ACC112 (cell line): Measurements from ENCODE around the gene HAND2.

Experiments used
- H2AFZ ChIP-seq: fragments of 200-600 bp; sonication (generic); one replicate; pipeline ENCODE4 v1.6.0; 2017; ENCODE audit warnings: antibody characterized with exemption, low read length; ENCODE audit not compliant: unreplicated experiment
- H3K27ac ChIP-seq: fragments of 200-600 bp; sonication (generic); 2 replicates; pipeline ENCODE4 v1.5.1; 2014; ENCODE audit warnings: low read depth, mild to moderate bottlenecking, antibody characterized with exemption, low read length, moderate library complexity
- H3K27me3 ChIP-seq: fragments of 200-600 bp; sonication (generic); 2 replicates; pipeline ENCODE4 v1.6.1; 2014; ENCODE audit warnings: mild to moderate bottlenecking, antibody characterized with exemption, low read length, moderate library complexity, mixed read lengths; ENCODE audit not compliant: insufficient read depth
- H3K36me3 ChIP-seq: fragments of 200-600 bp; sonication (generic); 2 replicates; pipeline ENCODE4 v1.6.1; 2016; ENCODE audit warnings: mild to moderate bottlenecking, antibody characterized with exemption, low read length, moderate library complexity, mixed read lengths; ENCODE audit not compliant: insufficient read depth
- H3K4me1 ChIP-seq: fragments of 200-600 bp; sonication (generic); one replicate; pipeline ENCODE4 v1.6.1; 2016; ENCODE audit warnings: low read length, mixed read lengths; ENCODE audit not compliant: insufficient read depth, unreplicated experiment, control insufficient read depth
- H3K4me3 ChIP-seq: fragments of 200-600 bp; sonication (generic); 2 replicates; pipeline ENCODE4 v1.5.1; 2014; ENCODE audit warnings: mild to moderate bottlenecking, low read depth, low read length
- H3K79me2 ChIP-seq: fragments of 200-600 bp; sonication (generic); one replicate; pipeline ENCODE4 v1.6.0; 2016; ENCODE audit warnings: low read length; ENCODE audit not compliant: control insufficient read depth, unreplicated experiment, insufficient read depth

The HAND2 gene

DNA sequence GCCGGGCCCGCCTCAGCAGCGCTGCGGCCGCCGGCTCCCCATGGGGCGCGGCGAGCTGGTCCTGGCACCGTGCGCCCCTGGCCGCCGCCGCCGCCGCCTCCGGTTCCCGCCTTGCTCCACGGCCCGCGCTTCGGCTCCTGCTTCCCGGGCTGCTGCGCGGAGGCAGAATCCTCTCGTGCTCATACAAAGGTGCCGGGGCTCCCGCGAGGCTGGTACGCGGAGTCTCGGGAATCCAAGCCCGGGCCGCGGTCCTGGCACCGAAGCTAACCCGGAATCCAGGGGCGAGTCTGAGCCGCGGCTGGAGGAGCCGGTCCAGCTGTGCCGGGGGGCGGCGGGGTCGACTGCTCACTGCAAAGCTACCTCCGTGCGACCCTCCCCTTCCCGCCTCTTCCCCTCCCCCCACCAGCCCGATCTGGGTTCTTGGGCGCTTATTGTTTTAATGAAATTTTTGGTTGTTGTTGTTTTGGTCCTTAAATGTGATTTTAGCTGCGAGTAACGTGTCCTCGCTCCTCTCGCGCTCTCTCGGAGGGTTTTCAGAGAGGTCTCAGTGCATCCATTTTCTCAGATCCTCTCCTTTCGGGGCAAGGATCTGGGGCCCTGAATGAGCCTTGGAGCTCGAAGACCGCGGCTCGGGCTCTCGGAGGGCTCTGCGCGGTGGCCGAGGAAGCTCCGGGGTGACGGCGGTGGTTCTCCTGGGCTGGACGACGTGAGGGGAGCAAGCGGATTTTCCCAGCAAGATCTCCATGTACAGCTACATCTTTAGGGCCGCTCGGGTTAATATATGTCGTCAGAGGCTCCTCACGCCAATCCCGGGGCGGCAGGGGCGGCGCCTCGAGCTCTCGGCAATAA, at the start of gene HAND2:
TSS of gene HAND2 (minus strand) at position 753 of the 849 bp plus-strand sequence. CDS start 940 bp downstream, outside the sequence.
- H2AFZ ChIP-seq = peak within 1 kb of the TSS; percentile 85
- no peaks in the 10 kb centered on the region for H3K27me3 ChIP-seq
- H3K4me3 ChIP-seq = peak within 1 kb of the TSS; percentile 96
- H3K4me1 ChIP-seq = peaks cover 4% of the 10 kb centered on the region
- peak within 1 kb of the TSS; percentile 75 for H3K27ac ChIP-seq
- H3K36me3 ChIP-seq = no peaks in the 10 kb centered on the region
- H3K79me2 ChIP-seq = peaks cover 42% of the 10 kb centered on the region

DNA sequence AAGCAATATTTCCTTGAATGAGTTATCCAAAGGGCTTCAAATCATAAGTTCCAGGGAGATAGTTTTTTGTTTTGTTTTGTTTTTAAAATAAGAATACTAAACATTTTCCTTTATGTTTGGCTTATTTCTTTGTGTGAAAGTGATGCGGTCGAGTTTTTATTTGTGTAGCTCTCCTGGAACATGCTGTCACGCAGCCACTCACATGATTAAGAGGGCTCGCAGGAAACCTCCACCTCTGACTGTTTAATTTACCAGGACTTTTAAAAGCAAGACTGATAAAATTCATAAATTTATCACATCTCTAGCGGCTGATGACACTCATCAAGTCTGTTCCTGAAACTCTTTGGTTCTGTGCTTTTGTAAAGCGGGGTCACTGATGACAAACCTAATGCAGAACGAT, 48.9 kb upstream of the HAND2 start:
- Histone ChIP-seq H3K27me3 (no peaks in the 10 kb centered on the region), H3K36me3 (no peaks in the 10 kb centered on the region), H3K27ac (no peak overlapping the region), H3K4me1 (no peaks in the 10 kb centered on the region), H3K4me3 (no peak overlapping the region), H2AFZ (no peak overlapping the region), H3K79me2 (no peaks in the 10 kb centered on the region)

DNA sequence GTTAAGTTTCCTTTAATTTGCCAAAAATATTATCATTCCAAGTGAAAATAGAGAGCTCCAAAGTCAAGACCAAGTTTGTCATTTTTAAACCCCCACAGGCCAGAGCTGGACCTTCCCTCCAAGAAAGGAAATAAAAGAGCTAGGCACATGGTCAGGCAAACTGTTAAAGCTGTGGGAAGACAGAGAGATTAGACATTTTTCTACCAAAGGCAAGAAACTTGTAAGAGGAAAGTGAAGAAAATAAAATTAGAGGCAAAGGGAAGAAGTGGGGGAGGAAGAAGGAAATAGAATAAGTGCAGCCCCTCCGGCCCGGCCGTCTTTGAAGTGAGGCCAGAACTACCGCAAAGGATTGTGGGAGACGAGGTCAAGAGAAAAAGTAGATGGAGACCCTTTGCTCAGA, 47.9 kb upstream of the HAND2 start:
- Histone ChIP-seq H2AFZ (no peak overlapping the region), H3K27me3 (no peaks in the 10 kb centered on the region), H3K4me1 (no peaks in the 10 kb centered on the region), H3K4me3 (no peak overlapping the region), H3K79me2 (no peaks in the 10 kb centered on the region), H3K36me3 (no peaks in the 10 kb centered on the region), H3K27ac (no peak overlapping the region)

DNA sequence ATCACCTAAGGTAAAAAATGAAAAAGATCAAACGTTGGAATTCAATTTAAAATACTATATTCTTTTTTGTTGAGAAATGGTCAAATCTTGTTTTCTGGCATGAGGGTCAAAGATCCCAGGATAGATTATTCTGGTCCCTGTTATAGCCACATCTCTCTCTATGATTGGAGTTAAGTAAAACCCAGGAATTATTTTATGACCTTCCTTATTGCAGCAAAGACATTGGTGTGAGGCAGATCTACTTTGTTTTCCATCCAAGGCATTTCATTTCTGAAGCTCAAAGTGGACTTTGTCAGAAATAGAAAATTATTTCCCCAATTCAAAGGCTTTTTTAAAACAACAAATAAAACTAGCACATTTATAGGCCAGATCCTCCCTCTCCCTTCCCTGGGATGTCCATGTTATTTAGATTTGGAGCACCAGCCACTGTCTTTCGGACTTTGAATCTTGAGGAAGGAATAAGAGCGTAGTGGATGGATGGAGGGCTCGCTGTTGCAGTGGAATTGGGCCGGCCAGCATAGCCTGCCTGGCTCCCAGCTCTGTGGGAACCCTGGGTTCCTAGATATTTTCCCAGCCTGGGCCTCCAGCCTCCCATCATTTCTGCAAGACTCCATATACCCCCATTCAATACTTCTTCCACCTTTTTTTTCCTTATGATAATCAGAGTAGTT, 45.6 kb upstream of the HAND2 start:
- Histone ChIP-seq H3K36me3 (no peaks in the 10 kb centered on the region), H3K4me1 (no peaks in the 10 kb centered on the region), H3K27ac (no peak overlapping the region), H3K4me3 (no peak overlapping the region), H3K27me3 (no peaks in the 10 kb centered on the region), H3K79me2 (no peaks in the 10 kb centered on the region), H2AFZ (no peak overlapping the region)

DNA sequence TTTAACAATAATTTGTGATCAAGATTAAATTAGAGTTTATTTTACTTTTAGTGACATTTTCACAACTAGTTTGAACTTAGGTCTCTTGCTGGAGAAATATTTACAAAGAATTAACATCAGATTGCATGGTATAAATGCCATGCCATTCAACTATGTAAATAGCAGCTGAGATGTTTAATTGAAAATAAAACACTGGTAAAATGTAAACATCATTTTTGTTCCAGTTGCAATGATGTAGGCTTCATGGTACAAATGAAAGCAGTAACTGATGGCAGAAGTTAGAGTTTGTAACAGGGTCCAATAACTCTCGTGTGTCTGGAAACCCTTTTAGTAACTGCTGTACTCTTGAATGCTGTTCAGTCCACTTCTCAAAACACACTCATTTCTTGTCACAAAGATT, 43.7 kb upstream of the HAND2 start:
- Histone ChIP-seq H3K27me3 (no peaks in the 10 kb centered on the region), H3K27ac (no peak overlapping the region), H3K79me2 (no peaks in the 10 kb centered on the region), H3K36me3 (no peaks in the 10 kb centered on the region), H3K4me1 (no peaks in the 10 kb centered on the region), H3K4me3 (no peak overlapping the region), H2AFZ (no peak overlapping the region)

DNA sequence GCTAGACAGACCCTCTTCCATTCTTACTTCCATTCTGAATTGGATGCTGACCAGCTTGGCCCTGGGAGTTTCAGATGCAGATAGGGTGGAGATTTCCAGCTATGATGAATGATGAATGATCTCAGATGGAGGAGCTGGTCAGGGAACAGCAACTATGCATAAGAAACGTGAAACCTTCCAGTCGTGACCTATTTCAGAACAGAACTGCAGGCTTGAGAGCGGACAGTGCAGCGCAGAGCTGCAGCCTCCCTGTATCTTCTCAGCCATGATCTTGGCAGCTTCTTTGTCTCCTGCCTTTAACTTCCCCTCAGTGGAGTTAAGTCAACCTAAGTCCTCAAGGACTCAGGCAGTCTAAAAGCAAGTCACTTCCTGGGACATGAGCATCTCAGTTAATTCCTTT, 43.3 kb upstream of the HAND2 start:
- H3K27me3 ChIP-seq = no peaks in the 10 kb centered on the region
- H3K36me3 ChIP-seq = no peaks in the 10 kb centered on the region
- no peak overlapping the region for H3K4me3 ChIP-seq

DNA sequence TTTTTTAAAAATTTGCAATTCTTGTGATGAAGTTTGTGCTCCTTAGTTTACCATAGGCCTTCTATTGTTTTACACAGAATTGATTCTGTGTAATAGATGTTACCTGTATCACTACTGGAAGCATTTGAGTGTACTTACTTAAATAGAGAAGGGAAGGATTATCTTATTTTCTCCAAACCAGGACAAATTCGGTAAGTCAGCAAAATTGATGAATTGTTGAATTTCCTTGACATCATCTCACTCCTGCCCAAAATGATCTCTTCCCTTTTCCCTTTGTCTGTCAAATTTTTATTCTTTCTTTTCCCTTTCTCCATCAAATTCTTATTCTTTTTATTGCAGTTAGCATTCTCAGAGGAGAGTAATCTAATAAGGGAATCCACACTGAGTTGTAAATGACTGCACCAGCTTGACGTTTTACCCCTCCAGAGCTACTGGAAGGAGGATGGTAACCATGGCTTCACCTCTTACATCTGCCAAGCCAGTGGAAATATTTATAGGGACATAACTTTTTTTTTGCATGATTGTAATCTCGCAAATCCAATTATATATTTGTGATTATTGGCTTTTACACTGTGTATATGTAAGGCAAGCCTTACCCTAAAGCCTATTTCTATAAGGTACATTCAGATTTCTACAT, 42.6 kb upstream of the HAND2 start:
- Histone ChIP-seq H3K79me2 (no peaks in the 10 kb centered on the region), H3K36me3 (no peaks in the 10 kb centered on the region), H3K4me3 (no peak overlapping the region), H2AFZ (no peak overlapping the region), H3K27me3 (no peaks in the 10 kb centered on the region), H3K4me1 (no peaks in the 10 kb centered on the region), H3K27ac (no peak overlapping the region)

More for the DNA sequence above, 43.3 kb upstream of the HAND2 start:
- H3K4me1 ChIP-seq = no peaks in the 10 kb centered on the region
- H3K27ac ChIP-seq = no peak overlapping the region
- no peak overlapping the region for H2AFZ ChIP-seq
- no peaks in the 10 kb centered on the region for H3K79me2 ChIP-seq

DNA sequence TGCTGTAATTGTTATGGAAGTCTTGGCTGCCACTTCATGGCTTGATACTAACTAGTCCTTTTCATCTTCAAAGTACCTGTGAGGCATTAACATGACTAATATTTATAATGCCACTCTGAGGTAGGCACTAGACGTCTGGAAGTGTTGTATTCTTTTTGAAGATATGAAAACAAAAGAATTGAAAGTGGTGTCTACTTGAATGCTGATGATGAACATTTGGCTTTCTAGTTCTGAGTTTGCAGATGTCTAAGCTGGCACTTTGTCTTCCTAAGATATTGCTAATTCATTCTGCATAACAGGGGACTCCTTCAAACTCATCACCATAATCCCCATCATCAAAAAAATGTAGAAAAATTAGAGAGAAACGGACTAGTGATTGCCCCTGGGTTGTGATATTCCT, 41.6 kb upstream of the HAND2 start:
- H2AFZ ChIP-seq = no peak overlapping the region
- H3K79me2 ChIP-seq = no peaks in the 10 kb centered on the region
- no peaks in the 10 kb centered on the region for H3K27me3 ChIP-seq
- H3K36me3 ChIP-seq = no peaks in the 10 kb centered on the region
- no peak overlapping the region for H3K27ac ChIP-seq
- H3K4me1 ChIP-seq = no peaks in the 10 kb centered on the region
- no peak overlapping the region for H3K4me3 ChIP-seq

DNA sequence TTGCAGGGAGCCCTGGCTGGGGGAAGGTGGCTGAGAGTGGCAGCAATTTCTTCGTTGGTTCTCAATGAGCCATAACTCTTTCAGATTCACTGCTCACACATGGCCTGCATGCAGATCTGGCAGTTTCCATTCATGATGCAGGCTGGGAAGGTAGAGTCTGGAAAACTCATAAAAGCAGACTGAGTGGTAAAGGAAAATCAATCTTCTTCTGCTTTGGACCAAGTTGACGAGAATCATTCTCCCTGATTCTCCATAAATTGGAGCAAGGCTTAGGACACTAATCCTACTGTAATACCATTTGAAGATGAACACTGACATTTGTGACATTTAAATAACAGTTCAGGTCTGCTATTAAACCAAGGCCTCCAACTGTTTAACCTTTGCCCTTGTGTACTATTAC, 35.3 kb upstream of the HAND2 start:
- Histone ChIP-seq H3K27ac (no peak overlapping the region), H2AFZ (no peak overlapping the region), H3K4me3 (no peak overlapping the region), H3K4me1 (no peaks in the 10 kb centered on the region), H3K36me3 (no peaks in the 10 kb centered on the region), H3K27me3 (no peaks in the 10 kb centered on the region), H3K79me2 (no peaks in the 10 kb centered on the region)

DNA sequence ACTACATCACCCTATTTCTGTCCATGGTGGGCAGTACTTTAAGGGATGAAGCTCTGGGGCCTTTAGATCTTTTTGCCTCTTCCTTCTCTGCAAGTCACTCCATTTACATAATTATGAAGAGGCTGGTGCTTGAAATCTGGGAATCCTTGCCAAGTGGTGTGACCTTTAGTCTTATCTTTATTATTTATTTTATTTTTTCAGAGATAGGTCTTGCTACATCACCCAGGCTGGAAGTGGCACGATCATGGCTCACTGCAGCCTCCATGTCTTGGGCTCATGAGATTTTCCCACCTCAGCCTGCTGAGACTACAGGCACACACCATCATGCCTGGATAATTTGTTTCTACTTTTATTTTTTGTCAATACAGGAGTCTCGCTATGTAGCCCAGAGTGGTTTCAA, 34.4 kb upstream of the HAND2 start:
- no peaks in the 10 kb centered on the region for H3K79me2 ChIP-seq
- H3K27ac ChIP-seq = no peak overlapping the region
- H3K27me3 ChIP-seq = no peaks in the 10 kb centered on the region
- no peak overlapping the region for H2AFZ ChIP-seq
- H3K4me3 ChIP-seq = no peak overlapping the region
- H3K4me1 ChIP-seq = no peaks in the 10 kb centered on the region
- H3K36me3 ChIP-seq = no peaks in the 10 kb centered on the region
